ENCODE measurements around the gene PPOX.
A peak's percentile ranks its signal among the peaks of the same experiment; 100 is the strongest.

The PPOX gene

DNA sequence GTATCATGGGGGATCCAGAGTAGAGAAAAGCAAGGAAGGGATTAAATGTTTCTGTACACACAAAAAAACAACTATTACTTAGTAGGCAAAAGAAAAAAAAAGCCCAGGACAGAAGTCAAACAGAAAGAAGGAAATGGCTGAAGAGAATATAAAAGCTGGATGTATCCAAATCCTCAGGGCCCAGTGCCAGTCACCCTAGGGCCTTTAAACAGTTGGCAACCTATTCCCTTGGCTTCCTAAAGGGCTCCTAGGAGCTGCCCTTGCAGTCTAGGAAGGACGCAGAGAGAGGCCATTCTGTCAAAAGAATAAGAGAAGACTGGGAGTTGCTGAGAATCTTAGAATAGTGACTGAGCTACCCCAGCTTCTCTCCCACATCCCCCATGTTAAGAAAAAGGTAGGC is 6.1 kb downstream of the PPOX start:
- Histone ChIP-seq H3K27ac (peak overlapping the region in 8 of 21 experiments; percentile 7 to 64 (median 32)), H3K4me3 (no peak overlapping the region)

DNA sequence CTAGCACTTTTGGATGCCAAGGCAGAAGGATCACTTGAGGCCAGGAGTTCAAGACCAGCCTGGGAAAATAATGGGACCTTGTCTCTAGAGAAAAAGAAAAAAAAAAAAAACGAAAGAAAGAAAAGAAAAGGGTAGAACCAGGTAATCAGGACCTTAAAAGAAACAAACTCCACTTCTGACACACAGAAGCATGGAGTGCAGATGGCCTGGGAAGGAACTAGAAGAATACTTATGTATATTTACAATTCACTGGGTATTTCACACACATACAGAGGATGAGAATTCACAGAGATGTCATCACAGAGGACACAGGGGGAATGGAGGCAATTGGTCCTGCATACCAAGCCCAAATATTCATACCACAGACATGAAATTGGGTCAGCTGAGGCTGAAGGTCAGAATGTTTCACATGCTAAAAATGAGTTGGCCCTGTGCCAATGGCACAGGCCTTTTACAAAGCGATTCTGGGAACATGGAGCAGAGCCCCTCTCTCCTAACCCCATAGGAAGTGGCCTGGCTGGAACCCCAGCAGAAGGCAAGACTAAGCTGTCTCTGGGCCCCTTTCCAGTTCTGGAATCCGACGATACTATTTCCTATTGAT is 6.7 kb downstream of the PPOX start:
- H3K4me3 ChIP-seq: no peak overlapping the region
- H3K27ac ChIP-seq: peak overlapping the region in 11 of 21 experiments; percentile 7 to 59 (median 31)

DNA sequence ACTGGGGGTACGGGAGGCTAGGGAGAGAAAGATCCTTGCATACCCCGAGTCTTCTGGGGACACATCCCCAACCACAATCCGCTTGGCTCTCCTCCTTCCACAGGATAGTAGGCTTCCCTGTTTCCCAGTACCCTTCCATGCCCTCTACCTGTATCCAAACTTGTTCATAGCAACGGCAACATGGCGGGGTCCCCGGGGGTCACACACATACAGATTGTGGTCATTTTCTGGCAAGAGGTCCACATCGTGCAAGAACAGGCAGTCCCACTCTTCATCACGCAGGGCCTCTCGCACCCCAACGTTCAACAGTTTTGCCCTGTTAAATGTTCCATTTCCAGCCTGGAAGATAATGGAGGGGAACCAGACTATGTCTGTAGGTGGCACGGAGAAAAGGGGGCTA is 7.5 kb downstream of the PPOX start:
- H3K27ac ChIP-seq: peak overlapping the region in 7 of 21 experiments; percentile 7 to 59 (median 34)

DNA sequence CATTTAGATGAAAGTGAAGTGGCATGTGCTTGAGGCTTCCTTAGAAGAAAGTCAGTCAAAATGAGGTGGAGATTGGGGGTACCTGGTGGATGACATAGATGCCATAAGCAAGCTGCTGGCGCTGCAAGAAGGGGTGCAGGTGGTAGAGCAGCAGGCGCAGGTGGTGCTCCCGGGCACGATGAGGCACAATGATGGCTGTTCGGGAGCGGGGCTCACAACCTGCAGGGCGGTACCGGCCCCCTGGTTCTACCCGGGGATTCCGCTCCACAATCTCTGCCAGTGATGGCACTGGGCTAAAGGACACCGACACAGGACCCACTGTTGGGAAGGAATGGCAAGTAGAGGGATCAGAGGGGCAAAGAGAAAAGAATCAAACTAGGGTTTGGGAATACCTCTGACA is 8.7 kb downstream of the PPOX start:
- Histone ChIP-seq H3K27ac (no peak overlapping the region), H3K4me3 (no peak overlapping the region)

More for the DNA sequence above, 7.5 kb downstream of the PPOX start:
- H3K4me3 ChIP-seq: no peak overlapping the region

DNA sequence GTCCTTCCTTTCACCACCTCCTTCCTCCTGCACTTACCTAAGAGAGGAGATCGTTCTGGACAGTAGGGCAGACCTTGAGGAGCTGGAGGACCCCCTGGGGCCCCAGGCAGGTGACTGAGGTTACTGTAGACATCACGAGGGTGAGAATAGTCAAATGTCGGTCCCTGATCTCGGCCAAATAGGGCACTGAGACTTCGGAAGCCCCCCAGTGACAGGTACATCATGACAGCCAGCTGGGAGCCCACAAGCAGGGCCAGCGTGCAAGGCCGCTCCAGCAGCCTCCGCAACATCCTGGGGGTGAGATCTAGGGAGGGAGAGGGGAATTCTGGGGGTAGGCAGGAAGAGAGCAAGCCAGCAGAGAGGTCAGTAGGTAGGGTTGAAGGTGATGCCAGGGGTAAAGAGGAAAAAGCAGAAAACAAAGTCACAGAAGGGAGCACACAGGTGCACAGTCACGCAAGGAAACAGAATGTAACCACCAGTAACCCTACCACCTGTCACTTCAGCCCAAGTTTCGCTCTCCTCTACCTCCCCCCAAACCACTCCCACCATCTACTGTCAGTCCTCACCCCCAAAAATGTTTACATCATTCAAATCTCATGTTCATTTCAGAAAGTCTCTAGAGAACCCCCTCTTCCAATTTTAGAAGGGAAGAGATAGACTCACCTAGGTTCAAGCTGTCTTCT is 9.7 kb downstream of the PPOX start:
- Histone ChIP-seq H3K27ac (peak overlapping the region in 10 of 21 experiments; percentile 79 to 97 (median 92)), H3K4me3 (peak overlapping the region in 5 of 7 experiments; percentile 43 to 86 (median 70))

DNA sequence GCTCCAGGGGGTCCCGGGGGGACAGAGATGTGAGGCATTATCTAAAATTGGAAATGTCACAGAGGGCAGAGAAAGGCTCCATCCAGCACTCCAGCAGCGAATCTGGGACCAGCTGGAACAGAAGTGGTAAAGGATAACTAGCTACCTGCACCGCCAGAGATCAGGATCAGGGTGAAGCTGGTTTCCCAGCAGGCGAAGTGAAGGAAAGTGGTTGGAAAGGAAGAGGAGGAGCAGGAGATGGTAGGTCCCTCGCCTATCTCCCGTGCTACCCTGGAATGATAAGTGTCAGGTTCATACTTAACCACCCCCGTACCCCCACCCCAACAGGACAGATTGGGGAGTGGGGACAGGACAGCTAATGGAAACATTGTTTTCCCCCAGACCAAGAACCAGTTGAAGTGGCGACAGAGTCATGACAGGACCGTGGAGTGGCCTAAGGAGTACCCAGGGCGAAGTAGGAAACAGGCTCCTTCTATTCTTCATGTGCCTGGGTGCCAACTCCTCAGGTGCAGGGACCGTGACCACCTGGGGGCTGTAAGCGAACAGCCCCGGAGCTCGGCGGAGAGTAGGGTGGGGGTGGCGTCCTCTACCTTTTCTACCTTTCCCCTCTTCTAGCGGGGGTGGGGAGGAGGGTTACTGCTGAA is 10.4 kb downstream of the PPOX start:
- Histone ChIP-seq H3K27ac (peak overlapping the region in 20 of 21 experiments; percentile 36 to 97 (median 92)), H3K4me3 (peak overlapping the region; percentile 43 to 93 (median 72))

DNA sequence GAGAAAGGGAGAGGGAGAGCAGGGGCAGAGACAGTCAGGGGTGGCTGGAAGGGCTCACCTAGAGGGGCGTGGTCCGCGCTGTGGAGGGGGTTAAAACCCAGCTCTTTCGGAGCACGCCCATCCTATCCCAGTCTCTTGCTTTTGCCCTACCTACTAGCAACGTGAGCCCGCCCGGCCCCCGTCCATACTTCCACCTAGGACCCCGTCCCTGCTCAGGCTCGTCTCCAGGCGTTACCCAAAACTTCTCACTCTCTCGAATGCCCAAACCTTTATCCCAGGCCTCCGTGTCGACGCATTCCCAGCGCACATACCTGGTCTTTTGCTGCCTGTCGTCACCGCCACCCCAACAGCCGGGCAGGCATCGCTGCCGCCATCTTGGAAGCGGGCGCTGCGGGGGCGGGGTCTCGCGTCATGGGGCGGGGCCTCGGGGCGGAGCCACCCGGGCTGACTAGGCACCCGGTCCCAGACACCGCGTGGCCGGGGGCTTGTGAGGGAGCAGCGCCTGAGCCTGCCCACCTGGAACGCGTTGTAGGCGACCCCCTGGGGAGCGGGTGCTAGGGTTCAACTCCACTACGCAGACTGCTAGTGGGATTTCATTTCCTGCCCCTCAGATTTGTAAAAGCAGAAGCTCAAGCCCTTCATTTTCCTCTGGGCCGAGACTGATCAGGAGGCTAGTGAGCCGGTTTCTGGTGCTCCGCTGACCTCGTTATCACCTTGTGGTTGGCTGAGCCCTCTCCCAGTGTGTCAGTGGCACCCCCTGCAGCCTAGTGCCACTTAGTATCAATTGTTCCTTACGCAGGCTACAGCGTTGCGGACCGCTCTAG is 11.1 kb downstream of the PPOX start, which contains the start of gene B4GALT3:
TSS of gene B4GALT3 (minus strand) at position 396 of the 824 bp plus-strand sequence. CDS start 1,447 bp downstream, outside the sequence.
- Histone ChIP-seq H3K4me3 (peak within 1 kb of the TSS; percentile 43 to 93 (median 72)), H3K27ac (peak within 1 kb of the TSS; percentile 36 to 97 (median 91))

DNA sequence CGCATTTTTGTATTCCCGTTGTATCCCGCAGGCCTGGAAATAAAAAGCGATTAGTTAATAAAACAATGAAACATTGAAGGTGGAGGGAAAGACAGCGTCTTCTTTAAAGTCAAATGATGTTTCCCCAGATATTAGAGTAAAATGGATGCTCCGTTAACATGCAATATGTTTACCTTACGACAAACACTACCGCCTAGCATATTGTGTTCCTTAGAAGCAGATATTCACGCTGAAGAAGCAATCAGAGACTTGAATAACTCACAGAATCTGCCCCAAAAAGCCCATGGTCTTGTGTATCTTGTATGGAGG is 11.7 kb downstream of the PPOX start:
- H3K27ac ChIP-seq: peak overlapping the region in 20 of 21 experiments; percentile 36 to 97 (median 92)

DNA sequence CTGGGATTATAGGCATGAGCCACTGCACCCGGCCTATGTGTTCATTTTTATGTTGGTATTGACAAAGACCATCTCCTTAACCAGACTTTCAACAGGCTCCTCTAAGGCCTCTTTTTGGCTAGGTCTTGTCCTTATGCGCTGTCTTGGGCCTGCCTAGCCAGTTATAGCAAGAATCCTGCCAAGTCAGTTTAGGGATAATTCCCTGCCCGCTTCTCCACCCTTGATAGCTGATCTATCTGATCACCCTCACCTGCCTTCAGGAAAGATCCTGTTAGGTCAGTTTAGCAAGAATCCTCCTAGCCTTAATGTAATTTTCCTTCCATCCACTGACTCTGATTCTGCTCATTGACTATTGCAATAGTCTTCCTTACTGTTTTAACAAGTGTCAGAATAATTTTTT is 13.5 kb downstream of the PPOX start:
- peak overlapping the region in 5 of 21 experiments; percentile 7 to 95 (median 13) for H3K27ac ChIP-seq
- H3K4me3 ChIP-seq: no peak overlapping the region

More for the DNA sequence above, 11.7 kb downstream of the PPOX start:
- H3K4me3 ChIP-seq: peak overlapping the region in 6 of 7 experiments; percentile 43 to 92 (median 71)

DNA sequence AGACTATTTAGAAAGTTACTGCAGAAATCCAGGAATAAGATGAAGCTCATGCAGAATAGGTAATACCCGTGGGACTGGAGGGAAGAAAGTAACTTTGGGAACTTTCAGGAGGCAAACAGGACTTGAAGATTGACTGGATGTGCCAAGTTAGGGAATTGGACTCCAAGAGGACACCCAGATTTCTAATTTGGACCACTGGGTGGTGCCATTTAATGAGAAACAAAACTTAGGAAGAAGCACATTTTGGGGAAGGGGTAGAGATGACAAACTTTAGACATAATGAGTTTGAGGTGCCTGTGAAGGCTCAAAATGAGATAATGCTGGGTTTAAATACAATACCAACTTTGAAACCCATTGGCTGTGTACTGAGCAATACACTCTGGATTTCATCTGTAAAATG is 14.4 kb downstream of the PPOX start:
- Histone ChIP-seq H3K4me3 (no peak overlapping the region), H3K27ac (peak overlapping the region in 4 of 21 experiments; percentile 66 to 95 (median 92))

DNA sequence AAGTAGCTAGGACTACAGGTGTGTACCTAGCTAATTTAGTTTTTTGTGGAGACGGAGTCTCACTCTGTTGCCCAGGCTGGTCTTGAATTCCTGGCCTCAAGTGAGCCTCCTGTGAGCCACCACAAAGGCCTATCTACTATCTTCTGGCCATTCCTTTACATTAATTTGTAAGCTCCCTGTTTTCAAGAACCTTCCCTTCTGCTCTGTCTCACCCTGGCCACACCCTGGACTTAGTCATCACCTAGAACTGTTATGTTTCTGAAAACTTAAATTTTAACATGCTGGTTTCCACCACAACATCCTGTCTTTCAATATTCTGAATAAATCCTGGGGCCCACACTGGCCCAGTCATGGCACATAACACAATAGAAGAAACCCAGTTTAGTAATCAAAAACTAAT is 16.0 kb downstream of the PPOX start:
- Histone ChIP-seq H3K4me3 (no peak overlapping the region), H3K27ac (peak overlapping the region in 19 of 21 experiments; percentile 30 to 98 (median 74))

DNA sequence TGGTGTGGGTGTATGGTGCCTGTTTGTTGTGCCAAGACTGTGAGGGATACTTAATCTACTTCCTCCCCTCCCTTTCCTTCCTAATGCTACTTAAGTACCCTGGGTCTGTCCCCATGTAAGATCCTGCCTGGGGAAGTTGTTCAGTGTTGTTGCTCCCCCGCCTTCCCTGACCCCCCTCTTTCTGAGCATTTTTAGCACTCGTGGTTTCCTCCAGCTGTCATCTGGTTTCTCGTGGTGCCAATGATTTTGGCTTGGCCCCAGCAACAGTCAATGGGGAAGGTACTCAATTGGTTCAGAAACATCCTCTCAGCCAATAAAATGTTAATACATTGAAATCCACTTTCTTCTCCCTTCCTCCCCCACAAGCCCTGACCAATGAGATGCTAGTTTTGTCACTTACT is 19.1 kb downstream of the PPOX start:
- Histone ChIP-seq H3K4me3 (no peak overlapping the region), H3K27ac (peak overlapping the region in 19 of 21 experiments; percentile 53 to 98 (median 79))

DNA sequence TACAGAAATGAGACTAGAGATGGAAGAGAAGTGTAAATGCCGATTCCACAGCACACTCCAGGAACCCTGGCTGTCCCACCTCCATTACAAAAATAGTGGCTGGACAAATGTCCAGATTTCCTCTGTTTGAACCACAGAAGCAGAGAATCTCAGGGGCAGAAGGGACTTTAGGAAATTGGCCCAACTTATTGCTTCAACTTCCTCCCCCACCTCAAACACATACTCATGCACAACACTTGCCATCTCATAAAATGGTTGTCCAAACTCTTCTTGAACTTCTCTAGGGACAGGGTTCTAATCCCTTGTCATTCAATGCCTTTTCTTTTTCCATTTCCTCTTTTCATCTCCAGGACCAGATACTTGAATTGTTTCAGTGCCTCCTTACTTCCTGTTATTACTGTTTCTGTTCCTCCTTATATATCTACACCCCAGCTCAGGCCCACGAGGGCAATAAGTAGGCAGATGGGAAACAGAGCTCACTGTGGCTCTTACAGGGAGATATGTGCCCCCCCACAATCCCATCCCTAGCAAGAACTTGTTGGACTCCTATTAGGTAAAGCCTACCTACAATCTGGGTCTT is 19.6 kb downstream of the PPOX start:
- H3K4me3 ChIP-seq: no peak overlapping the region
- peak overlapping the region in 20 of 21 experiments; percentile 48 to 98 (median 78) for H3K27ac ChIP-seq

DNA sequence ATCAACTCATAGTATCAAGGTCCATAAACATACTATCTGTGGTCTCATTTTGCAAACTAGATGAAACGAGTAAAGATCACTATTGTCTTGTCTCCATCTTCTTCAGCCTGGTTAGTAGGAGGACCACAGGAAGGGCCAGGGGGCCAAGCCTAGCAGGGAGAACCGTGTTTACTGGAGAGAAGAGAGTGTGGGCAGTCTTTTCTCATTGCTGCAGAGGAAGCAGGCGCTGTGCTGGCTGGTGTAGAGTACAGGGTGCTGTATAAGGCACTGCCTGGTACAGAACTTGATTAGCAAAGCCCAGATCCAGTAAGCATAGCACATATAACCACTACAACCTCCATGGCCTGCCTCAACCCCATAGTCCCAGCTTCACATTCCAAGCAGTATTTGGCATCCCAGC is 21.1 kb downstream of the PPOX start:
- Histone ChIP-seq H3K4me3 (no peak overlapping the region), H3K27ac (peak overlapping the region in 15 of 21 experiments; percentile 4 to 98 (median 80))

DNA sequence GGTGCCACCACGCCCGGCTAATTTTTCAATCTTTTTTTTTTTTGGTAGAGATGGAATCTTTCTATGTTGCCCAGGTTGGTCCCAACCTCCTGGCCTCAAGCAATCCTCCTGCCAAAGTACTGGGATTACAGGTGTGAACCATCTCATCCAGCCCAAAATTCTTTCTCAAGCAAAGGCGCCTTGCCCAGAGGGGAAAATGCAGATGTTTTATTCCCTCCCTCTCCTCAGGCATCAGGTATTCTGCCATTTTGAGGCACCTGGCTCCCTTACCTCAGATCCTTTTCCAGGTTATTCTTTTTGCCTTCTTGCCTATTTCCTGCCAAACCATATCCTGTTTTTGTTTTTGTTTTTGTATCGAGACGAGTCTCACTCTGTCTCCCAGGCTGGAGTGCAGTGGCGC is 22.2 kb downstream of the PPOX start:
- peak overlapping the region in 5 of 21 experiments; percentile 27 to 94 (median 46) for H3K27ac ChIP-seq
- H3K4me3 ChIP-seq: no peak overlapping the region

DNA sequence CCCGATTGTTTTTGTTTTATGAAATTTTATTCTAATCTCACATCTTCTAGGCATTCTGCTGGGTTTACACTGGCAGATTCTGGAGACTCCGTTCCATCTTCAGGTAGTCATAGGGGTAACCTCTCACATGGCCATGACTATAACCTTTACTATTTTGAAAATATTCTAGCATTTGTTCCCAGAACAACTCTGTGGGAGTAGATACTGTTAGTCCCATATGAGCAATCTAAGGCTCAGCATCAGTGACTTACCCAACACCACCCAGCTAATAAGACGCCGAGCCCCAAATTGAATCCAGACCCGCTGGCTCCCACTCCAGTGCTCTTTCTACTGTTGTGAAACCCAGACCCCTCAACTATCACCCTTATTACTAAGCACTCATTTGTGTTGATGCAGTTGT is 22.8 kb downstream of the PPOX start:
- Histone ChIP-seq H3K4me3 (no peak overlapping the region), H3K27ac (peak overlapping the region in 5 of 21 experiments; percentile 3 to 94 (median 31))

DNA sequence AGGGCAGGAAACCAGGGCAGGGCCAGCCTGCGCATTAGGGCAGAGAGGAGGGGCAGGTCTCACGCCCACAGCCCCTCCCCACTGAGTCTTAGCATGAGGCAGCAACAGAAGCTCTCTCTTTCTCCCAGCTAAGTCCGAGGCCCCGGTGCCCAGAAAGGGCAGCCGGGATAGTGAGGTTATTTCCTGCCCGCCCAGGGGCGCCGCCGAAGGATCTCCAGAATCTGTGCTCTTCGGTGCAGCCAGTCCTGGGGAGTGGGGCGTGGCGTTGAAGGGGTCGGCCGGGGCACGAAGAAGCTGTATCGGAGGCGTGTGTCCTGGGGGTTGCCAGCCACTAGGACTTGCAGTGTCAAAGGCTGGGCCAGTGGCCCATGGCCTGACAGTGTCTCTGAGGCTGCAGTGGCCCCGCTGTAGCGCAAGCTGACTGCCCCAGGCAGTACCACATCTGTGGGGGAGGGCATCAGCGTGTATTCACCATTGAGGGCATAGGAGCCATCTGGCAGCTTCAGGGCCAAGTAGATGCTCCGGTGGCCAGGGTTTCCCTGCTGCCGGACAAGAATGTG is 24.8 kb downstream of the PPOX start:
- H3K4me3 ChIP-seq: no peak overlapping the region
- H3K27ac ChIP-seq: peak overlapping the region in 9 of 21 experiments; percentile 14 to 62 (median 23)

DNA sequence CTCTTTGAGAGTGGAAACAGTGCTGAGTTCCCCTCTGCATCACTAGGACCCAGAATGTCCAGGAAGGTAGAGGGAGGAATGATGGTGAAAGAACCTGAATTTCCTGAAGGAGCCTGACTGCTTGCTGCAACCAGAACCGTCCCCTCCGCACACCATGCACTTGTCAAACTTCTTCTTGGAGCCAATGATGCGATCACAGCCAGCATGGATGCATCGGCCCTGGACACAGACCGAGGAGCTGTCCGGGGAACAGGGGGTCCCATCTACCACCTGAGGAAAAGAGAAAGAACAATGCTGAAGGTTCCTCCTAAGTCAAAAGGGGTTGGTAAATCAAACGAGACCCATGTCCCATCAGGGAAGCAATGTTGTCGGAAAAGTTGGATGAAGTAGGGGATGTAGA is 25.7 kb downstream of the PPOX start:
- H3K27ac ChIP-seq: peak overlapping the region in 3 of 21 experiments; percentile 10 to 53 (median 15)
- H3K4me3 ChIP-seq: no peak overlapping the region

All from skin epidermis (tissue), 12 donors.